ENCODE results near the gene COL4A2. TPM values are rescaled to one million over a fixed set of nuclear protein-coding genes. Genes with fewer than 3 reads are reported as not detected.

COL4A2 gene
- total RNA-seq, 1 donor from 2014 or later: 1,556 TPM

GRCh38 chr13:110358381-110358780, 51.3 kb downstream of the COL4A2 start:
- H3K36me3 Mint-ChIP-seq (ENCODE audit: low read depth, unreplicated experiment): peaks cover 61% of the 10 kb centered on the region
- no peaks in the 10 kb centered on the region for H3K9me3 Mint-ChIP-seq (ENCODE audit: unreplicated experiment)
- H3K27ac Mint-ChIP-seq (ENCODE audit: unreplicated experiment): no peak overlapping the region
- H3K27me3 Mint-ChIP-seq (ENCODE audit: unreplicated experiment): peaks cover 14% of the 10 kb centered on the region
- no peak overlapping the region for H3K4me3 Mint-ChIP-seq (ENCODE audit: unreplicated experiment)
- no peak for DNase-seq (ENCODE audit: low spot score)
- no peak for TF ChIP-seq CTCF (IDR thresholded peaks at IDR 0.05; ENCODE audit: unreplicated experiment)
- H3K4me1 Mint-ChIP-seq (ENCODE audit: unreplicated experiment): peaks cover 21% of the 10 kb centered on the region

- no peak for DNase-seq (ENCODE audit: low spot score)
- Mint-ChIP-seq H3K9me3 (ENCODE audit: unreplicated experiment) (no peaks in the 10 kb centered on the region), H3K27ac (ENCODE audit: unreplicated experiment) (peak overlapping the region; percentile 45), H3K4me1 (ENCODE audit: unreplicated experiment) (peaks cover 23% of the 10 kb centered on the region), H3K4me3 (ENCODE audit: unreplicated experiment) (peak overlapping the region; percentile 26), H3K27me3 (ENCODE audit: unreplicated experiment) (peaks cover 10% of the 10 kb centered on the region), H3K36me3 (ENCODE audit: low read depth, unreplicated experiment) (peaks cover 52% of the 10 kb centered on the region)
- no peak for TF ChIP-seq CTCF (IDR thresholded peaks at IDR 0.05; ENCODE audit: unreplicated experiment)
Observed at GRCh38 chr13:110359840-110360301, 52.8 kb downstream of the COL4A2 start.

- no peak for DNase-seq (ENCODE audit: low spot score)
- TF ChIP-seq CTCF (IDR thresholded peaks at IDR 0.05; ENCODE audit: unreplicated experiment): no peak
- Mint-ChIP-seq H3K36me3 (ENCODE audit: low read depth, unreplicated experiment) (peaks cover 51% of the 10 kb centered on the region), H3K27ac (ENCODE audit: unreplicated experiment) (no peak overlapping the region), H3K27me3 (ENCODE audit: unreplicated experiment) (peaks cover 9% of the 10 kb centered on the region), H3K4me1 (ENCODE audit: unreplicated experiment) (peaks cover 26% of the 10 kb centered on the region), H3K9me3 (ENCODE audit: unreplicated experiment) (no peaks in the 10 kb centered on the region), H3K4me3 (ENCODE audit: unreplicated experiment) (no peak overlapping the region)
Observed at GRCh38 chr13:110360598-110360997, 53.5 kb downstream of the COL4A2 start.

GRCh38 chr13:110361365-110361911, 54.4 kb downstream of the COL4A2 start:
- TF ChIP-seq CTCF (IDR thresholded peaks at IDR 0.05; ENCODE audit: unreplicated experiment): no peak
- H3K27ac Mint-ChIP-seq (ENCODE audit: unreplicated experiment): peak overlapping the region; percentile 34
- H3K27me3 Mint-ChIP-seq (ENCODE audit: unreplicated experiment): peaks cover 8% of the 10 kb centered on the region
- no peak for DNase-seq (ENCODE audit: low spot score)
- peaks cover 34% of the 10 kb centered on the region for H3K4me1 Mint-ChIP-seq (ENCODE audit: unreplicated experiment)
- H3K4me3 Mint-ChIP-seq (ENCODE audit: unreplicated experiment): peak overlapping the region; percentile 77
- H3K9me3 Mint-ChIP-seq (ENCODE audit: unreplicated experiment): no peaks in the 10 kb centered on the region
- peaks cover 50% of the 10 kb centered on the region for H3K36me3 Mint-ChIP-seq (ENCODE audit: low read depth, unreplicated experiment)

- H3K4me1 Mint-ChIP-seq (ENCODE audit: unreplicated experiment): peaks cover 50% of the 10 kb centered on the region
Observed at GRCh38 chr13:110363010-110363409, 55.9 kb downstream of the COL4A2 start.

More at GRCh38 chr13:110363010-110363409, 55.9 kb downstream of the COL4A2 start:
- Mint-ChIP-seq H3K36me3 (ENCODE audit: low read depth, unreplicated experiment) (peaks cover 49% of the 10 kb centered on the region), H3K27me3 (ENCODE audit: unreplicated experiment) (peaks cover 8% of the 10 kb centered on the region), H3K27ac (ENCODE audit: unreplicated experiment) (no peak overlapping the region), H3K4me3 (ENCODE audit: unreplicated experiment) (no peak overlapping the region), H3K9me3 (ENCODE audit: unreplicated experiment) (no peaks in the 10 kb centered on the region)
- no peak for TF ChIP-seq CTCF (IDR thresholded peaks at IDR 0.05; ENCODE audit: unreplicated experiment)
- peak; percentile 30 for DNase-seq (ENCODE audit: low spot score)
